WERI-Rb-1 (cell line): ENCODE results near the gene GBX1.

ENCODE experiments used
- DNase-seq: peaks from one replicate; pipeline ENCODE4 v3.0.0-alpha.2; 2020
- H3K27ac ChIP-seq: fragments of 250-450 bp; sonication (Bioruptor Pico); 2 replicates; pipeline ENCODE4 v1.5.1; 2020; ENCODE audit warnings: mild to moderate bottlenecking, moderate library complexity
- H3K27me3 ChIP-seq: fragments of 250-450 bp; sonication (Bioruptor Pico); 2 replicates; pipeline ENCODE4 v1.5.1; 2021; ENCODE audit warnings: mild to moderate bottlenecking, low read depth, moderate library complexity; ENCODE audit not compliant: insufficient read depth, severe bottlenecking
- H3K36me3 ChIP-seq: fragments of 250-450 bp; sonication (Bioruptor Pico); 2 replicates; pipeline ENCODE4 v1.5.1; 2020; ENCODE audit warnings: mild to moderate bottlenecking, moderate library complexity
- H3K4me3 ChIP-seq: 2 replicates; pipeline ENCODE4 v1.5.1; 2011; ENCODE audit warnings: low read depth, mild to moderate bottlenecking, control low read depth, low read length
- H3K9me3 ChIP-seq: fragments of 250-450 bp; sonication (Bioruptor Pico); 2 replicates; pipeline ENCODE4 v1.5.1; 2021; ENCODE audit warnings: mild to moderate bottlenecking, moderate library complexity; ENCODE audit not compliant: severe bottlenecking
- TF ChIP-seq, protein P1 (sequence below): IDR thresholded peaks from 2 replicates; pipeline ENCODE4 v1.5.1; 2011; ENCODE audit warnings: low read depth, mild to moderate bottlenecking, control low read depth, inconsistent platforms, low read length

Gene GBX1

DNA sequence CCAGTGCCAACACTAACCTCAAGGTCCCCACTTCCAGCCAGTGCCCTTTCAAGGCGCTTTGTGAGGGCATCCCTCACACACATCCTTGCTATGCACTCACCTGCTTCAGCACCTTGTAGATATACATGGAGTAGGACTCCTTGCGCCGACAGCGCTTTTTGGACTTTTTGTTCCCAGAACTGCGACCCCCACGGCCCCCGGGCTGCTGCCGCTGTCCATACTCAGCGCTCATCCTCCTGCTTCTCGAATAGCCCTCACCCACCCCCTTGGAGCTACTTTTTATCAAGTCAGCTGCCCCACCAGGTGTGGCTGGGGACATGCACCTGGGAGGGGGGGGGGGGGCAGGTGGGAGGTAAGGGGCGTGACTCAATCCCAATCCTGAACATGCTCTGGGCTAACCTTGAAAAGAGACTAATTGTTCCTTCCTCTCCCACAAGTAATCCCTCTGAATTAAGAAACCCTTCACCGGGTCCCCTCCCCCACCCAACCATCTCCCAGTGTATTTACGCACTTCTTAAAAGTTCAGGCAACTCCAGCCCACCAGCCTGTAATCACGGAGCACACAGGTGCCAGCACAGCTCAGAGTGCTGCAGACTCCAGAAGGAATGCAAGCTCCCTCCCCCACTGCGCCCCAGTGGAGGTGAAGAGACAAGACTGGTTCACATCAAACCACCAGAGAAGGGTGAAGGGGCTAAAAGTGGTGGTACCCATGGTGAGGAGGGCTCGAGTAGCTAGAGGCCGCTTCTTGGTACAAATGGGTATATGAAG lies 42.8 kb upstream of the GBX1 start, which contains the start of gene H2BK1:
H2BK1 (minus strand) TSS at position 402 of the 768 bp plus-strand sequence; CDS start at position 232, 170 bp downstream.
- H3K36me3 ChIP-seq = peaks cover 29% of the 10 kb centered on the region
- TF ChIP-seq, protein P1, sequence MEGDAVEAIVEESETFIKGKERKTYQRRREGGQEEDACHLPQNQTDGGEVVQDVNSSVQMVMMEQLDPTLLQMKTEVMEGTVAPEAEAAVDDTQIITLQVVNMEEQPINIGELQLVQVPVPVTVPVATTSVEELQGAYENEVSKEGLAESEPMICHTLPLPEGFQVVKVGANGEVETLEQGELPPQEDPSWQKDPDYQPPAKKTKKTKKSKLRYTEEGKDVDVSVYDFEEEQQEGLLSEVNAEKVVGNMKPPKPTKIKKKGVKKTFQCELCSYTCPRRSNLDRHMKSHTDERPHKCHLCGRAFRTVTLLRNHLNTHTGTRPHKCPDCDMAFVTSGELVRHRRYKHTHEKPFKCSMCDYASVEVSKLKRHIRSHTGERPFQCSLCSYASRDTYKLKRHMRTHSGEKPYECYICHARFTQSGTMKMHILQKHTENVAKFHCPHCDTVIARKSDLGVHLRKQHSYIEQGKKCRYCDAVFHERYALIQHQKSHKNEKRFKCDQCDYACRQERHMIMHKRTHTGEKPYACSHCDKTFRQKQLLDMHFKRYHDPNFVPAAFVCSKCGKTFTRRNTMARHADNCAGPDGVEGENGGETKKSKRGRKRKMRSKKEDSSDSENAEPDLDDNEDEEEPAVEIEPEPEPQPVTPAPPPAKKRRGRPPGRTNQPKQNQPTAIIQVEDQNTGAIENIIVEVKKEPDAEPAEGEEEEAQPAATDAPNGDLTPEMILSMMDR = no peak
- no peak for DNase-seq

DNA sequence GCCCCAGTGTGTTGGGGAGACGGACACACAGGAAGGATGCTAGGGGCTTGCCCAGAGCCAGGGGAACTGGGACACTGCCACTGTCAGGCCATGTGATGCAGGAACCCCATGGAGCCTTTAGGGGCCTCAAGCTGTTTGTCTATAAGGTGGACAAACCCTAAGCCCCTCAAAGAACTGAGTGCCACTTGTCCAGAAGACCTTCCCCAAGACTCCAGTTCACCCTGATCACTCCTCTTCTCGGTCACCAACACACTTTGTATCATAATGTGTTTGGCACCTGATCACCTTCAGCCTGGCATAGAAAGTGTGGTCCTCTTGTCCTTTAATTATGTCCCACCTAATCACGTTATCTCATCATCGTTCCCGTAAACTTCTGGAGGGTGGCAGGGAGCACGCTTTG lies 42.1 kb upstream of the GBX1 start:
- H3K9me3 ChIP-seq = no peaks in the 10 kb centered on the region
- TF ChIP-seq, protein P1 = no peak
- no peaks in the 10 kb centered on the region for H3K27me3 ChIP-seq
- H3K27ac ChIP-seq = peak overlapping the region; percentile 31; the same call in 1 of the 2 replicates
- peaks cover 22% of the 10 kb centered on the region for H3K36me3 ChIP-seq
- H3K4me3 ChIP-seq = no peak overlapping the region
- no peak for DNase-seq

More for the DNA sequence above, 42.8 kb upstream of the GBX1 start, which contains the start of gene H2BK1:
- no peaks in the 10 kb centered on the region for H3K9me3 ChIP-seq
- peak within 1 kb of the TSS; percentile 70 for H3K27ac ChIP-seq
- H3K4me3 ChIP-seq = no peak within 1 kb of the TSS
- H3K27me3 ChIP-seq = no peaks in the 10 kb centered on the region

DNA sequence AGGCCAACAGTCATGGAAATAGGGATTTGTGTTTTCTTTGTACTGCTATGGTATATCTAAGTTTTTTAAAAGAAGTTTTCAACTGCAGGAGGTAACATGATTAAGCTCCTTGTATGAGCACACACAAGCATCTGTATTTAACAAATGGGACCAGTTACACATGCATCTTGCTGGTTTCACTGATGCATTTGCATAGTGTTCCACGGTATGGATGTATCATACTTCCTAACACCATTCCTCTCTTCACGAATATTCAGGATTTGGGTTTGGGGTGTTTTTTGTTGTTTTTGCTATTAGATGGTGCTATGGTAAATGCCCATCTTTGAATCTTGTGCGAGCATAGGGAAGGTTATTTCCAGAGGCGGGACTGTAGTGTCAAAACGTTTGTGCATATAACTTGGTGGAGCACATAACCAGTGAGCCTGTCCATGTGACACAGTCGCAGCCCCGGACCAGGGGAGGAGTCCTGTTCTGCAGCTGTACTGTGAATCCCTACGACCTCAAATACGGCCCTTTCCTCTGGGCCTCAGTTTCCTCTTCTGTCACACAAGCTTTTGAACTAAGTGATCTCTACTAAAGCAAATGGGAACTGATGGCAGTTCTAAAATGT lies 40.9 kb upstream of the GBX1 start:
- no peak for DNase-seq
- Histone ChIP-seq H3K9me3 (no peaks in the 10 kb centered on the region), H3K27ac (no peak overlapping the region), H3K27me3 (no peaks in the 10 kb centered on the region), H3K4me3 (no peak overlapping the region), H3K36me3 (peaks cover 13% of the 10 kb centered on the region)
- TF ChIP-seq, protein P1 = no peak

DNA sequence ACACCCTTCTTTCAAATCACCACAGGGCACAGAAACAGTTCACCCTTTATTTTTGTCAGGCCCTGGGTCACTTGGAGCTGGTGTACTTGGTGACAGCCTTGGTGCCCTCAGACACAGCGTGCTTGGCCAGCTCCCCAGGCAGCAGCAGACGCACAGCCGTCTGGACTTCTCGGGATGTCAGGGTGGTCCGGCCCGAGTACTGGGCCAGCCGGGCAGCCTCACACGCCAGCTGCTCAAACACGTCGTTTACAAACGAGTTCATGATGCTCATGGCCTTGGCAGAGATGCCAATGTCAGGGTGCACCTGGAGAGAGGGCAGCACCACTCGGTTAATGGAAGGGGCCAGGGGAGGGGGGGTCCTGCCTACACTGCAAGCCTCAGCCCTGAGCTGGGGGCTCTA lies 40.3 kb upstream of the GBX1 start:
- H3K9me3 ChIP-seq = no peaks in the 10 kb centered on the region

DNA sequence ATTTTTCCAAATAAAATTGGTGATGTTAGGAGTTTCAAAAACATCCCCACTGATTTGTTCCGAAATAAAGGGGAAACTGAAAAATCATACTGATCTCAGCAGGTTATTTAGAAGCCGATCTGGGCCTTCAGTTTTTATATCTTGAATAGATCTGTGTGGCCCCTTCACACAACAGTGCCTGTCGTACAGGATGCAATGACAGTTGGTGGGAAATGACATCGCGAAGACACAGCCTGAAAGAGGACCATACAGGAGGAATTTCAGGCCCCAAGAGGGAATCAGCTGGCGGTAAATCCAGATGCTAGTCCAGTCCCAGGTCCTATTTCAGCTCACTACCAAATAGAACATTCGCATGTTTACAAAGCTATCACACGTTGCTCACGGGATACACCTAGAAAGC lies 39.8 kb upstream of the GBX1 start:
- TF ChIP-seq, protein P1 = no peak
- H3K9me3 ChIP-seq = no peaks in the 10 kb centered on the region
- no peak overlapping the region for H3K4me3 ChIP-seq
- no peaks in the 10 kb centered on the region for H3K27me3 ChIP-seq
- H3K27ac ChIP-seq = peak overlapping the region; percentile 54
- DNase-seq = no peak
- peaks cover 2% of the 10 kb centered on the region for H3K36me3 ChIP-seq

More for the DNA sequence above, 40.3 kb upstream of the GBX1 start:
- no peak for DNase-seq
- TF ChIP-seq, protein P1 = no peak
- Histone ChIP-seq H3K4me3 (no peak overlapping the region), H3K27me3 (no peaks in the 10 kb centered on the region), H3K27ac (peak overlapping the region; percentile 54), H3K36me3 (peaks cover 7% of the 10 kb centered on the region)
